Posterior vena cava (tissue), 2 donors: Measurements from ENCODE around the gene MAST1. TPM values are rescaled to one million over a fixed set of nuclear protein-coding genes. Genes with fewer than 3 reads are reported as not detected.

Experiments used
- DNase-seq: peaks from one replicate; pipeline ENCODE4 v3.0.0-alpha.2; 2020; ENCODE audit warnings: low spot score
- intact Hi-C, 2 donors: fragments of 100-400 bp; cut with DNase I; formaldehyde crosslinking; loops; one replicate each; pipeline versions ENCODE4 v1.14.1 to v1.14.2; 2022 to 2023
- total RNA-seq, 2 donors: library from RNA; stranded (reverse); fragmentation: NEBNext Ultra II Directional; extraction: Animal tissue kit (Norgen Biotek cat#: 25700); gene quantifications; one replicate each; pipeline ENCODE4 v1.2.1, GENCODE V29; 2021
- donor health status: DM: yes; HTN: yes; CAD: no.
- donor health status: DM: yes; HTN: yes; CAD: no.

Gene MAST1
- total RNA-seq, 2 donors from 2014 or later = 0.37 TPM; not detected in 1

GRCh38 chr19:12864721-12865715, 26.7 kb downstream of the MAST1 start:
- no peak for DNase-seq
- intact Hi-C loops = no loop called here

- intact Hi-C loops = no loop called here
- no peak for DNase-seq
These were observed 27.6 kb downstream of the MAST1 start for GRCh38 chr19:12865746-12866415.

- DNase-seq = no peak
- intact Hi-C loops = no loop called here
These were observed 28.3 kb downstream of the MAST1 start for GRCh38 chr19:12866416-12867119.

GRCh38 chr19:12867120-12868099, 29.1 kb downstream of the MAST1 start:
- intact Hi-C loops = no loop called here
- no peak for DNase-seq

- DNase-seq = no peak
- intact Hi-C loops = no loop called here
These were observed 30.3 kb downstream of the MAST1 start for GRCh38 chr19:12868540-12869112.

GRCh38 chr19:12871681-12872080, 33.4 kb downstream of the MAST1 start:
- no peak for DNase-seq
- intact Hi-C loops = no loop called here

- intact Hi-C loops = no loop called here
- DNase-seq = no peak
These were observed 33.9 kb downstream of the MAST1 start for GRCh38 chr19:12872255-12872654.

- DNase-seq = peak; percentile 91
- intact Hi-C loops = no loop called here
These were observed 34.9 kb downstream of the MAST1 start for GRCh38 chr19:12872941-12873890.

GRCh38 chr19:12873891-12874745, 35.8 kb downstream of the MAST1 start:
- intact Hi-C loops = no loop called here
- no peak for DNase-seq

GRCh38 chr19:12875086-12875485, 36.8 kb downstream of the MAST1 start:
- intact Hi-C loops = no loop called here
- no peak for DNase-seq

GRCh38 chr19:12880551-12881171, 42.3 kb downstream of the MAST1 start:
- DNase-seq = no peak
- intact Hi-C loops = no loop called here

GRCh38 chr19:12881172-12881808, 43.0 kb downstream of the MAST1 start, which contains the start of gene DNASE2:
Gene DNASE2 (minus strand): TSS chr19:12881449. CDS start chr19:12881375, 74 bp downstream.
- peak; percentile 99 for DNase-seq
- intact Hi-C loops = no loop called here

GRCh38 chr19:12882589-12882988, 44.3 kb downstream of the MAST1 start:
- DNase-seq = no peak
- intact Hi-C loops = no loop called here

GRCh38 chr19:12884202-12884601, 45.9 kb downstream of the MAST1 start:
- DNase-seq = no peak
- intact Hi-C loops = no loop called here

GRCh38 chr19:12884627-12884925, 46.3 kb downstream of the MAST1 start:
- no peak for DNase-seq
- intact Hi-C loops = no loop called here
